PC-9 (cell line): ENCODE measurements around the gene RPL19. TPM values are rescaled to one million over a fixed set of nuclear protein-coding genes. Genes with fewer than 3 reads are reported as not detected.
"Not testable (repeated sequence)": the region's sequence is repeated elsewhere in the genome, so short reads cannot be mapped to it uniquely, and the experiment has no call there.

ENCODE experiments used
- BruUV-seq: library from RNA; stranded (reverse); fragments of 400-500 nt; replicated peaks from 2 replicates; lab custom pipeline; 2021; lab: Mats Ljungman, UMichigan
- CTCF ChIA-PET: fragments of 300-600 bp; sonication (Branson Sonifier 250); formaldehyde crosslinking; loops from one replicate; lab custom pipeline; 2022; ENCODE audit warnings: antibody characterized with exemption; lab: Charles Lee
- POLR2A ChIA-PET: fragments of 300-600 bp; sonication (Branson Sonifier 250); formaldehyde crosslinking; loops from one replicate; lab custom pipeline; 2022; ENCODE audit warnings: antibody characterized with exemption; ENCODE audit not compliant: unreplicated experiment; lab: Charles Lee
- DNase-seq, 2 experiments: peaks; one replicate each; pipeline versions ENCODE4 v3.0.0 to v3.0.0-alpha.2; 2015 to 2022; ENCODE audit warnings: mixed read lengths in 1 of 2
- H2AFZ ChIP-seq: fragments of 200-600 bp; sonication (generic); 2 replicates; pipeline ENCODE4 v1.8.1; 2017; ENCODE audit warnings: antibody characterized with exemption
- H3F3A ChIP-seq: fragments of 200-600 bp; sonication (generic); 2 replicates; pipeline ENCODE4 v1.8.1; 2017; ENCODE audit warnings: antibody characterized with exemption, mild to moderate bottlenecking, low read depth; ENCODE audit not compliant: insufficient read depth
- H3K27ac ChIP-seq: fragments of 200-600 bp; sonication (generic); 2 replicates; pipeline ENCODE4 v1.6.1; 2016; ENCODE audit warnings: mixed run types
- H3K27me3 ChIP-seq: fragments of 200-600 bp; sonication (generic); 2 replicates; pipeline ENCODE4 v1.6.1; 2016; ENCODE audit warnings: low read depth, mixed run types; ENCODE audit not compliant: insufficient read depth
- H3K36me3 ChIP-seq: fragments of 200-600 bp; sonication (generic); 2 replicates; pipeline ENCODE4 v1.6.1; 2016; ENCODE audit warnings: low read depth, mixed run types
- H3K4me1 ChIP-seq: fragments of 200-600 bp; sonication (generic); replicated peaks from 2 replicates; pipeline ENCODE4 v1.6.1; 2016; ENCODE audit warnings: mixed run types; ENCODE audit not compliant: insufficient read depth
- H3K4me2 ChIP-seq: fragments of 200-600 bp; sonication (generic); 2 replicates; pipeline ENCODE4 v1.6.1; 2017; ENCODE audit warnings: mixed run types
- H3K4me3 ChIP-seq: fragments of 200-600 bp; sonication (generic); 2 replicates; pipeline ENCODE4 v1.6.1; 2016; ENCODE audit warnings: mixed run types
- H3K79me2 ChIP-seq: fragments of 200-600 bp; sonication (generic); 2 replicates; pipeline ENCODE4 v1.6.1; 2017; ENCODE audit warnings: low read depth, mixed run types
- H3K9me2 ChIP-seq: fragments of 200-600 bp; sonication (generic); 2 replicates; pipeline ENCODE4 v1.8.1; 2017; ENCODE audit warnings: mild to moderate bottlenecking; ENCODE audit not compliant: insufficient read depth
- H3K9me3 ChIP-seq: fragments of 200-600 bp; sonication (generic); 2 replicates; pipeline ENCODE4 v1.8.1; 2016; ENCODE audit warnings: low read depth; ENCODE audit not compliant: insufficient read depth
- H4K20me1 ChIP-seq: fragments of 200-600 bp; sonication (generic); 2 replicates; pipeline ENCODE4 v1.8.1; 2017; ENCODE audit not compliant: insufficient read depth
- CTCF ChIP-seq: fragments of 200-600 bp; sonication (generic); conservative IDR thresholded peaks from 2 replicates; pipeline ENCODE4 v1.6.1; 2017; ENCODE audit warnings: mixed run types, antibody characterized with exemption, mild to moderate bottlenecking, moderate library complexity
- EZH2 ChIP-seq: fragments of 200-600 bp; sonication (generic); IDR thresholded peaks from 2 replicates; pipeline ENCODE4 v1.8.0; 2017; ENCODE audit warnings: antibody characterized with exemption, low read depth
- intact Hi-C: fragments of 100-400 bp; cut with micrococcal nuclease; formaldehyde crosslinking; loops from one replicate; pipeline ENCODE4 v1.10.0; 2022; ENCODE audit not compliant: unreplicated experiment
- total RNA-seq: library from RNA; stranded (reverse); gene quantifications from 2 replicates; pipeline ENCODE4 v1.2.3, GENCODE V29; 2021

The RPL19 gene
- total RNA-seq, 1 experiment from 2014 or later: 1,670 TPM

GRCh38 chr17:39244016-39244599, 44.0 kb downstream of the RPL19 start:
- H3K27me3 ChIP-seq: no peaks in the 10 kb centered on the region
- no peak overlapping the region for H2AFZ ChIP-seq
- H3K4me2 ChIP-seq: no peak overlapping the region
- no peak overlapping the region for H3K27ac ChIP-seq
- no peaks in the 10 kb centered on the region for H4K20me1 ChIP-seq
- H3K4me3 ChIP-seq: no peak overlapping the region
- no peaks in the 10 kb centered on the region for H3K79me2 ChIP-seq
- intact Hi-C loops: loop anchor here (1.0 to 10.0 kb wide), 4 partner anchors 37 to 569 kb away; partner anchors contain the start of genes EPOP and PLXDC1
- no TSS peak for BruUV-seq
- CTCF ChIA-PET: interaction anchor here (0.5 to 1.5 kb wide), 8 partner anchors 8 to 437 kb away, joined by 3 to 10 read pairs (median 4); no protein-coding TSS in a partner anchor
- no peak for DNase-seq
- H3K9me3 ChIP-seq: no peaks in the 10 kb centered on the region
- no peaks in the 10 kb centered on the region for H3K36me3 ChIP-seq
- H3F3A ChIP-seq: peaks cover 16% of the 10 kb centered on the region
- H3K9me2 ChIP-seq: no peaks in the 10 kb centered on the region
- H3K4me1 ChIP-seq: peaks cover 11% of the 10 kb centered on the region
- TF ChIP-seq EZH2 (no peak), CTCF (no peak)
- POLR2A ChIA-PET: no interaction called here

GRCh38 chr17:39244600-39245570, 44.8 kb downstream of the RPL19 start:
- Histone ChIP-seq H2AFZ (no peak overlapping the region), H3K4me2 (no peak overlapping the region), H3K27me3 (no peaks in the 10 kb centered on the region), H3K79me2 (no peaks in the 10 kb centered on the region), H3K9me3 (no peaks in the 10 kb centered on the region), H3K27ac (no peak overlapping the region), H3K36me3 (no peaks in the 10 kb centered on the region), H4K20me1 (no peaks in the 10 kb centered on the region), H3K9me2 (no peaks in the 10 kb centered on the region), H3K4me1 (peaks cover 11% of the 10 kb centered on the region), H3K4me3 (no peak overlapping the region), H3F3A (peaks cover 16% of the 10 kb centered on the region; the same call in 1 of the 2 replicates)
- intact Hi-C loops: loop anchor here (1.0 to 10.0 kb wide), 4 partner anchors 38 to 570 kb away; partner anchors contain the start of genes EPOP and PLXDC1
- POLR2A ChIA-PET: interaction anchor here (0.6 kb wide), 1 partner anchor 92 kb away, joined by 7 read pairs; no protein-coding TSS in a partner anchor
- CTCF ChIA-PET: interaction anchor here (0.5 to 1.5 kb wide), 10 partner anchors 9 to 793 kb away, joined by 3 to 11 read pairs (median 4); no protein-coding TSS in a partner anchor
- BruUV-seq: no TSS peak
- peak; percentile 73 to 85 for DNase-seq
- TF ChIP-seq EZH2 (no peak), CTCF (peak; percentile 97)

- POLR2A ChIA-PET: interaction anchor here (0.6 kb wide), 1 partner anchor 95 kb away, joined by 10 read pairs; the partner anchor contains the start of gene PLXDC1
- no peaks in the 10 kb centered on the region for H3K27me3 ChIP-seq
- no TSS peak for BruUV-seq
- H3K9me2 ChIP-seq: no peaks in the 10 kb centered on the region
- H2AFZ ChIP-seq: no peak overlapping the region
- no peak for TF ChIP-seq EZH2
- TF ChIP-seq CTCF: no peak; the same call in 1 of the 2 replicates
- H4K20me1 ChIP-seq: no peaks in the 10 kb centered on the region
- no peak overlapping the region for H3K27ac ChIP-seq
- intact Hi-C loops: loop anchor here (10.0 kb wide), 1 partner anchor 571 kb away; the partner anchor contains the start of gene EPOP
- no peak for DNase-seq
- no peaks in the 10 kb centered on the region for H3K36me3 ChIP-seq
- H3K4me2 ChIP-seq: no peak overlapping the region
- no peaks in the 10 kb centered on the region for H3K9me3 ChIP-seq
- H3K4me1 ChIP-seq: peaks cover 11% of the 10 kb centered on the region
- CTCF ChIA-PET: no interaction called here
- no peaks in the 10 kb centered on the region for H3K79me2 ChIP-seq
- peaks cover 16% of the 10 kb centered on the region; the same call in 1 of the 2 replicates for H3F3A ChIP-seq
- no peak overlapping the region for H3K4me3 ChIP-seq
These were observed 46.2 kb downstream of the RPL19 start for GRCh38 chr17:39246274-39246673.

GRCh38 chr17:39250076-39250475, 50.0 kb downstream of the RPL19 start:
- H3K9me3 ChIP-seq, H3K4me2 ChIP-seq, BruUV-seq, H4K20me1 ChIP-seq, H3K27ac ChIP-seq, H3K27me3 ChIP-seq, intact Hi-C loops, H2AFZ ChIP-seq, H3K36me3 ChIP-seq, DNase-seq, H3K4me3 ChIP-seq, H3K79me2 ChIP-seq, CTCF ChIA-PET, H3K9me2 ChIP-seq, POLR2A ChIA-PET: not testable (repeated sequence)
- Histone ChIP-seq H3F3A (peaks cover 14% of the 10 kb centered on the region; the same call in 1 of the 2 replicates), H3K4me1 (peaks cover 11% of the 10 kb centered on the region)
